Measurements from ENCODE around the gene LRPPRC.

LRPPRC gene

GRCh38 chr2:43984533-43984932 is 11.3 kb downstream of the LRPPRC start:
- no peak overlapping the region for H3K4me3 ChIP-seq (ENCODE audit: low read depth, low read length)
- no peak for DNase-seq (ENCODE audit: low read depth)
- TF ChIP-seq CTCF (IDR thresholded peaks at IDR 0.05; ENCODE audit: control insufficient read depth, extremely low read depth, insufficient read depth): no peak

GRCh38 chr2:43980902-43981301 is 14.9 kb downstream of the LRPPRC start:
- DNase-seq (ENCODE audit: low read depth): no peak
- TF ChIP-seq CTCF (IDR thresholded peaks at IDR 0.05; ENCODE audit: control insufficient read depth, extremely low read depth, insufficient read depth): no peak
- H3K4me3 ChIP-seq (ENCODE audit: low read depth, low read length): no peak overlapping the region

- no peak for DNase-seq (ENCODE audit: low read depth)
- no peak overlapping the region for H3K4me3 ChIP-seq (ENCODE audit: low read depth, low read length)
- no peak for TF ChIP-seq CTCF (IDR thresholded peaks at IDR 0.05; ENCODE audit: control insufficient read depth, extremely low read depth, insufficient read depth)
Observed at GRCh38 chr2:43977677-43978375, 18.0 kb downstream of the LRPPRC start.

- no peak for DNase-seq (ENCODE audit: low read depth)
- TF ChIP-seq CTCF (IDR thresholded peaks at IDR 0.05; ENCODE audit: control insufficient read depth, extremely low read depth, insufficient read depth): no peak
- H3K4me3 ChIP-seq (ENCODE audit: low read depth, low read length): no peak overlapping the region
Observed at GRCh38 chr2:43960921-43961320, 34.9 kb downstream of the LRPPRC start.

GRCh38 chr2:43958397-43959275 is 37.2 kb downstream of the LRPPRC start:
- H3K4me3 ChIP-seq (ENCODE audit: low read depth, low read length): no peak overlapping the region
- DNase-seq (ENCODE audit: low read depth): no peak
- no peak for TF ChIP-seq CTCF (IDR thresholded peaks at IDR 0.05; ENCODE audit: control insufficient read depth, extremely low read depth, insufficient read depth)

GRCh38 chr2:43950383-43951008 is 45.3 kb downstream of the LRPPRC start:
- no peak overlapping the region for H3K4me3 ChIP-seq (ENCODE audit: low read depth, low read length)
- no peak for TF ChIP-seq CTCF (IDR thresholded peaks at IDR 0.05; ENCODE audit: control insufficient read depth, extremely low read depth, insufficient read depth)
- DNase-seq (ENCODE audit: low read depth): peak; percentile 2
